Brain microvascular endothelial cell (primary cell): ENCODE data around the gene TMEM51.
A peak's percentile ranks its signal among the peaks of the same experiment; 100 is the strongest.

Source experiments
- DNase-seq: peaks from one replicate; pipeline ENCODE4 v3.0.0-alpha.2; 2020
- H3K27ac ChIP-seq: fragments of 250-450 bp; sonication (Bioruptor Pico); 2 replicates; pipeline ENCODE4 v1.5.1; 2020; ENCODE audit warnings: mild to moderate bottlenecking, moderate library complexity
- H3K27me3 ChIP-seq: fragments of 250-450 bp; sonication (Bioruptor Pico); replicated peaks from 2 replicates; pipeline ENCODE4 v1.5.1; 2020; ENCODE audit warnings: mild to moderate bottlenecking
- H3K36me3 ChIP-seq: fragments of 250-450 bp; sonication (Bioruptor Pico); replicated peaks from 2 replicates; pipeline ENCODE4 v1.5.1; 2020; ENCODE audit warnings: mild to moderate bottlenecking
- H3K4me3 ChIP-seq: 2 replicates; pipeline ENCODE4 v1.5.1; 2011; ENCODE audit warnings: low read depth, mild to moderate bottlenecking, control low read depth, low read length, moderate library complexity
- CTCF ChIP-seq: IDR thresholded peaks from 2 replicates; pipeline ENCODE4 v1.5.1; 2011; ENCODE audit warnings: low read depth, mild to moderate bottlenecking, moderate library complexity, low read length, control low read depth, inconsistent platforms; ENCODE audit errors: missing control alignments
- in situ Hi-C: cut with HindIII; loops from 2 replicates; pipeline ENCODE4 v1.10.0; 2017; ENCODE audit warnings: low sequenced_read_pairs, low pct_ligation_motif_present

TMEM51 gene

GRCh38 chr1:15176898-15177665 is 23.5 kb downstream of the TMEM51 start:
- no peak overlapping the region for H3K27ac ChIP-seq
- H3K27me3 ChIP-seq, result no peaks in the 10 kb centered on the region
- in situ Hi-C loops, result no loop called here
- H3K4me3 ChIP-seq, result no peak overlapping the region
- DNase-seq, result no peak
- TF ChIP-seq CTCF, result no peak
- H3K36me3 ChIP-seq, result no peaks in the 10 kb centered on the region

DNA sequence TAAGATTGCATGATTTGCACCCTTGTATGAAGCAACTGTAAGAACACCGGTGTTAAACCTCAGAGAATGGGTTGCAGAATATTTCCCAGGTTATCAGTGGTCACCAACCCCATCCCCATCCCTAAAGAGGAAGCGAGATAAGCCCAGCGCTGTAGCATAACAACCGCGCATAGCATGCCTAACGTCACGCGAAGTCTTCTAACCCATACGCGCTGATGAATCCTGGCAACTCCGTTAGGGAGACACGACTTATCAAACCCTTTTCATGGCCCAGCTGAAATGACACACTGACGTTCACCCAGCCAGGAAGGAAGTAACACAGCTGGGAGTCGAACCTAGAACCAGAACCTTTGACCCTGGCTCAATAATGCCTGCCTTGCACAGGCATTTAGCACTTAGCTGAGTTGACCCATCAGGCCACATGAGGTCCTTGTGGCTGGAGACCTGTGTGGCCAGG is 24.2 kb downstream of the TMEM51 start:
- DNase-seq, result no peak
- H3K4me3 ChIP-seq, result no peak overlapping the region
- no peaks in the 10 kb centered on the region for H3K27me3 ChIP-seq
- H3K36me3 ChIP-seq, result no peaks in the 10 kb centered on the region
- no peak overlapping the region for H3K27ac ChIP-seq
- no peak for TF ChIP-seq CTCF
- in situ Hi-C loops, result no loop called here

- H3K4me3 ChIP-seq, result no peak overlapping the region
- in situ Hi-C loops, result no loop called here
- peak; percentile 91 for DNase-seq
- TF ChIP-seq CTCF, result no peak
- H3K27ac ChIP-seq, result peak overlapping the region; percentile 82
- no peaks in the 10 kb centered on the region for H3K36me3 ChIP-seq
- H3K27me3 ChIP-seq, result no peaks in the 10 kb centered on the region
Measured at GRCh38 chr1:15178571-15179484, 25.3 kb downstream of the TMEM51 start.

- peak overlapping the region; percentile 82 for H3K27ac ChIP-seq
- no peak for TF ChIP-seq CTCF
- H3K4me3 ChIP-seq, result no peak overlapping the region
Measured at GRCh38 chr1:15179485-15179883, 25.9 kb downstream of the TMEM51 start.

DNA sequence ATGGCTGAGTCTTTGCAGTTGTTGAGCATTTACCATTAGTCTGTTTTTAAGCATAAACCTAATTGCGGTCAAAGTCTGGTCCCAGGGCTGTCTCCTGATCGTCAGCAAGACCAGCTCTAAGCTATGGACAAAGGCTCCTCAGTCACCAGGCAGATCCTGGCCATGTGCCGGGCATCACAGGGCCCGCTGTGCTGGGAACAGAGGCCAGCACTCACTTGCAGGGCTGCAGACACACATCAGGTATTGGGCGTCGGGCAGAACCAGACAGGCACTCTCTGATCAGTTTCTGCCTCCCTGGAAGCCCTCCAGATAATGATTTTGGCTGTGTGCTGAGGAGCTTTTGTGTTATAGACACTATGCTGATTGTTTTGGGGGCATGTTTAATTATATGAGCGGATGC is 26.6 kb downstream of the TMEM51 start:
- no peaks in the 10 kb centered on the region for H3K27me3 ChIP-seq
- TF ChIP-seq CTCF, result no peak
- H3K4me3 ChIP-seq, result no peak overlapping the region
- DNase-seq, result no peak
- no peaks in the 10 kb centered on the region for H3K36me3 ChIP-seq
- in situ Hi-C loops, result no loop called here
- no peak overlapping the region for H3K27ac ChIP-seq

More at GRCh38 chr1:15179485-15179883, 25.9 kb downstream of the TMEM51 start:
- in situ Hi-C loops, result no loop called here
- DNase-seq, result no peak
- no peaks in the 10 kb centered on the region for H3K27me3 ChIP-seq
- no peaks in the 10 kb centered on the region for H3K36me3 ChIP-seq
